ENCODE measurements around the gene PLA2G15. TPM values are rescaled to one million over a fixed set of nuclear protein-coding genes. Genes with fewer than 3 reads are reported as not detected.
A peak's percentile ranks its signal among the peaks of the same experiment; 100 is the strongest.

PLA2G15 gene
- 10 to 100 TPM in 1 of 4 donors, 1 to 10 TPM in 3; 5.4 to 19.8 (median 6.5) TPM for polyA plus RNA-seq
- long read RNA-seq, donor 1 = 0 reads
- long read RNA-seq, donor 2 = 0 reads
- long read RNA-seq, donor 3, partial matches to known transcripts = 0 of 4 reads
- long read RNA-seq, donor 3, other reads (novel, unspliced or antisense) = 0 of 4 reads
- long read RNA-seq, donor 4 = 0 reads
- long read RNA-seq, donor 5 = 0 reads
- long read RNA-seq, donor 6, transcript PLA2G15-201 (6 exons, 2,727 nt) = major isoform, 5 of 6 reads
- long read RNA-seq, donor 6, partial matches to known transcripts = 0 of 6 reads
- long read RNA-seq, donor 6, other reads (novel, unspliced or antisense) = 0 of 6 reads
- long read RNA-seq, donor 7, transcript PLA2G15-201 (6 exons, 2,727 nt) = major isoform, 9 of 9 reads
- long read RNA-seq, donor 7, partial matches to known transcripts = 0 of 9 reads
- long read RNA-seq, donor 7, other reads (novel, unspliced or antisense) = 0 of 9 reads
- long read RNA-seq, donor 8 = 0 reads
- long read RNA-seq, donor 9, partial matches to known transcripts = 0 of 1 reads
- long read RNA-seq, donor 9, other reads (novel, unspliced or antisense) = 0 of 1 reads
- long read RNA-seq, donor 10, partial matches to known transcripts = 0 of 2 reads
- long read RNA-seq, donor 10, other reads (novel, unspliced or antisense) = 0 of 2 reads

GRCh38 chr16:68244903-68245853, at the start of gene PLA2G15:
PLA2G15 (plus strand) TSS chr16:68245373; CDS start chr16:68245427, 54 bp downstream.
- FAIRE-seq = no peak
- WGBS, 3 donors = 1 to 2% (median 2%) methylated on average over 53 to 75 of the region's 75 CpGs
- no peaks in the 10 kb centered on the region for H3K27me3 ChIP-seq (ENCODE audit: control insufficient read depth in 3 of 3, insufficient read depth in 3 of 3, low read length in 3 of 3)
- peaks cover 2 to 32% (median 9%) of the 10 kb centered on the region in 3 donors for H3K4me1 ChIP-seq (ENCODE audit: control insufficient read depth in 3 of 3, insufficient read depth in 2 of 3, low read depth in 1 of 3, low read length in 2 of 3)
- peak; percentile 92 to 98 for DNase-seq
- peak within 1 kb of the TSS; percentile 68 to 84 (median 74) for H3K4me3 ChIP-seq (ENCODE audit: low read depth in 1 of 3, low read length in 3 of 3)
- peaks cover 0 to 27% (median 0%) of the 10 kb centered on the region in 3 donors for H3K36me3 ChIP-seq (ENCODE audit: control insufficient read depth in 3 of 3, insufficient read depth in 2 of 3, low read depth in 1 of 3, low read length in 3 of 3)
- H3K27ac ChIP-seq (ENCODE audit: low read depth in 1 of 3, low read length in 2 of 3) = peak within 1 kb of the TSS; percentile 8 to 71 (median 47)
- no peaks in the 10 kb centered on the region for H3K9me3 ChIP-seq (ENCODE audit: control insufficient read depth in 2 of 2, insufficient read depth in 1 of 2, low read depth in 1 of 2, low read length in 1 of 2)

- Histone ChIP-seq H3K4me1 (ENCODE audit: control insufficient read depth in 3 of 3, insufficient read depth in 2 of 3, low read depth in 1 of 3, low read length in 2 of 3) (no peaks in the 10 kb centered on the region), H3K27me3 (ENCODE audit: control insufficient read depth in 3 of 3, insufficient read depth in 3 of 3, low read length in 3 of 3) (no peaks in the 10 kb centered on the region), H3K9me3 (ENCODE audit: control insufficient read depth in 2 of 2, insufficient read depth in 1 of 2, low read depth in 1 of 2, low read length in 1 of 2) (no peaks in the 10 kb centered on the region), H3K27ac (ENCODE audit: low read depth in 1 of 3, low read length in 2 of 3) (no peak overlapping the region), H3K4me3 (ENCODE audit: low read depth in 1 of 3, low read length in 3 of 3) (no peak overlapping the region), H3K36me3 (ENCODE audit: control insufficient read depth in 3 of 3, insufficient read depth in 2 of 3, low read depth in 1 of 3, low read length in 3 of 3) (peaks cover 0 to 27% (median 7%) of the 10 kb centered on the region in 3 donors)
- no peak for DNase-seq
- FAIRE-seq = no peak
- 83 to 94% (median 92%) methylated on average over 2 of the region's 2 CpGs for WGBS, 3 donors
These were observed 47.9 kb upstream of the PLA2G15 start for GRCh38 chr16:68197250-68197649.

GRCh38 chr16:68200088-68200783, 44.9 kb upstream of the PLA2G15 start:
- Histone ChIP-seq H3K9me3 (ENCODE audit: control insufficient read depth in 2 of 2, insufficient read depth in 1 of 2, low read depth in 1 of 2, low read length in 1 of 2) (no peaks in the 10 kb centered on the region), H3K27ac (ENCODE audit: low read depth in 1 of 3, low read length in 2 of 3) (no peak overlapping the region), H3K4me3 (ENCODE audit: low read depth in 1 of 3, low read length in 3 of 3) (no peak overlapping the region), H3K27me3 (ENCODE audit: control insufficient read depth in 3 of 3, insufficient read depth in 3 of 3, low read length in 3 of 3) (no peaks in the 10 kb centered on the region), H3K36me3 (ENCODE audit: control insufficient read depth in 3 of 3, insufficient read depth in 2 of 3, low read depth in 1 of 3, low read length in 3 of 3) (peaks cover 0 to 26% (median 2%) of the 10 kb centered on the region in 3 donors), H3K4me1 (ENCODE audit: control insufficient read depth in 3 of 3, insufficient read depth in 2 of 3, low read depth in 1 of 3, low read length in 2 of 3) (no peaks in the 10 kb centered on the region)
- WGBS, 3 donors = 47 to 49% (median 47%) methylated on average over 3 of the region's 3 CpGs
- FAIRE-seq = no peak
- peak in 1 of 2 donors; percentile 6 for DNase-seq

- no peak overlapping the region for H3K4me3 ChIP-seq (ENCODE audit: low read depth in 1 of 3, low read length in 3 of 3)
- no peak for FAIRE-seq
- no peaks in the 10 kb centered on the region for H3K9me3 ChIP-seq (ENCODE audit: control insufficient read depth in 2 of 2, insufficient read depth in 1 of 2, low read depth in 1 of 2, low read length in 1 of 2)
- H3K4me1 ChIP-seq (ENCODE audit: control insufficient read depth in 3 of 3, insufficient read depth in 2 of 3, low read depth in 1 of 3, low read length in 2 of 3) = no peaks in the 10 kb centered on the region
- peak overlapping the region in 1 of 3 donors; percentile 11 for H3K27ac ChIP-seq (ENCODE audit: low read depth in 1 of 3, low read length in 2 of 3)
- no peak for DNase-seq
- peaks cover 0 to 23% (median 2%) of the 10 kb centered on the region in 3 donors for H3K36me3 ChIP-seq (ENCODE audit: control insufficient read depth in 3 of 3, insufficient read depth in 2 of 3, low read depth in 1 of 3, low read length in 3 of 3)
- no peaks in the 10 kb centered on the region for H3K27me3 ChIP-seq (ENCODE audit: control insufficient read depth in 3 of 3, insufficient read depth in 3 of 3, low read length in 3 of 3)
These were observed 43.1 kb upstream of the PLA2G15 start for GRCh38 chr16:68202091-68202519.

- no peaks in the 10 kb centered on the region for H3K4me1 ChIP-seq (ENCODE audit: control insufficient read depth in 3 of 3, insufficient read depth in 2 of 3, low read depth in 1 of 3, low read length in 2 of 3)
- peaks cover 0 to 19% (median 2%) of the 10 kb centered on the region in 3 donors for H3K36me3 ChIP-seq (ENCODE audit: control insufficient read depth in 3 of 3, insufficient read depth in 2 of 3, low read depth in 1 of 3, low read length in 3 of 3)
- H3K27me3 ChIP-seq (ENCODE audit: control insufficient read depth in 3 of 3, insufficient read depth in 3 of 3, low read length in 3 of 3) = no peaks in the 10 kb centered on the region
- 88 to 92% (median 89%) methylated on average over 2 of the region's 2 CpGs for WGBS, 3 donors
- FAIRE-seq = no peak
- H3K4me3 ChIP-seq (ENCODE audit: low read depth in 1 of 3, low read length in 3 of 3) = no peak overlapping the region
- no peaks in the 10 kb centered on the region for H3K9me3 ChIP-seq (ENCODE audit: control insufficient read depth in 2 of 2, insufficient read depth in 1 of 2, low read depth in 1 of 2, low read length in 1 of 2)
- DNase-seq = no peak
- no peak overlapping the region for H3K27ac ChIP-seq (ENCODE audit: low read depth in 1 of 3, low read length in 2 of 3)
These were observed 38.9 kb upstream of the PLA2G15 start for GRCh38 chr16:68206245-68206644.

GRCh38 chr16:68214726-68215125, 30.4 kb upstream of the PLA2G15 start:
- DNase-seq (no peak), FAIRE-seq (no peak)
- H3K4me3 ChIP-seq (ENCODE audit: low read depth in 1 of 3, low read length in 3 of 3) = no peak overlapping the region
- no peaks in the 10 kb centered on the region for H3K4me1 ChIP-seq (ENCODE audit: control insufficient read depth in 3 of 3, insufficient read depth in 2 of 3, low read depth in 1 of 3, low read length in 2 of 3)
- H3K27ac ChIP-seq (ENCODE audit: low read depth in 1 of 3, low read length in 2 of 3) = no peak overlapping the region
- H3K36me3 ChIP-seq (ENCODE audit: control insufficient read depth in 3 of 3, insufficient read depth in 2 of 3, low read depth in 1 of 3, low read length in 3 of 3) = peaks cover 0 to 9% (median 3%) of the 10 kb centered on the region in 3 donors
- 82 to 93% (median 91%) methylated on average over 3 of the region's 3 CpGs for WGBS, 3 donors
- H3K27me3 ChIP-seq (ENCODE audit: control insufficient read depth in 3 of 3, insufficient read depth in 3 of 3, low read length in 3 of 3) = no peaks in the 10 kb centered on the region
- no peaks in the 10 kb centered on the region for H3K9me3 ChIP-seq (ENCODE audit: control insufficient read depth in 2 of 2, insufficient read depth in 1 of 2, low read depth in 1 of 2, low read length in 1 of 2)

GRCh38 chr16:68215302-68215701, 29.9 kb upstream of the PLA2G15 start:
- Histone ChIP-seq H3K36me3 (ENCODE audit: control insufficient read depth in 3 of 3, insufficient read depth in 2 of 3, low read depth in 1 of 3, low read length in 3 of 3) (peaks cover 0 to 13% (median 3%) of the 10 kb centered on the region in 3 donors), H3K4me1 (ENCODE audit: control insufficient read depth in 3 of 3, insufficient read depth in 2 of 3, low read depth in 1 of 3, low read length in 2 of 3) (no peaks in the 10 kb centered on the region), H3K27me3 (ENCODE audit: control insufficient read depth in 3 of 3, insufficient read depth in 3 of 3, low read length in 3 of 3) (no peaks in the 10 kb centered on the region), H3K9me3 (ENCODE audit: control insufficient read depth in 2 of 2, insufficient read depth in 1 of 2, low read depth in 1 of 2, low read length in 1 of 2) (no peaks in the 10 kb centered on the region), H3K4me3 (ENCODE audit: low read depth in 1 of 3, low read length in 3 of 3) (no peak overlapping the region), H3K27ac (ENCODE audit: low read depth in 1 of 3, low read length in 2 of 3) (no peak overlapping the region)
- 91 to 94% (median 94%) methylated on average over 1 of the region's 1 CpG for WGBS, 3 donors
- FAIRE-seq (no peak), DNase-seq (no peak)
